Karpas-422 (cell line): Measurements from ENCODE around the gene KIAA1549. TPM values are rescaled to one million over a fixed set of nuclear protein-coding genes. Genes with fewer than 3 reads are reported as not detected.

Experiments
- DNase-seq: peaks from one replicate; pipeline ENCODE4 v3.0.0-alpha.2; 2015
- H2AFZ ChIP-seq: fragments of 200-600 bp; sonication (generic); 2 replicates; pipeline ENCODE4 v1.6.1; 2014; ENCODE audit warnings: antibody characterized with exemption, low read length, mixed read lengths
- H3K27ac ChIP-seq: fragments of 200-600 bp; sonication (generic); 2 replicates; pipeline ENCODE4 v1.5.1; 2014; ENCODE audit warnings: mild to moderate bottlenecking, low read length, moderate library complexity
- H3K27me3 ChIP-seq: fragments of 200-600 bp; sonication (generic); 2 replicates; pipeline ENCODE4 v1.6.1; 2014; ENCODE audit warnings: low read length, mixed read lengths
- H3K36me3 ChIP-seq: fragments of 200-600 bp; sonication (generic); 2 replicates; pipeline ENCODE4 v1.6.1; 2014; ENCODE audit warnings: low read length, mixed read lengths; ENCODE audit not compliant: insufficient read depth
- H3K4me1 ChIP-seq: fragments of 200-600 bp; sonication (generic); 2 replicates; pipeline ENCODE4 v1.6.1; 2014; ENCODE audit warnings: mild to moderate bottlenecking, low read length, mixed read lengths
- H3K4me2 ChIP-seq: fragments of 200-600 bp; sonication (generic); 2 replicates; pipeline ENCODE4 v1.6.1; 2014; ENCODE audit warnings: low read length, low read depth, mild to moderate bottlenecking; ENCODE audit not compliant: poor library complexity, severe bottlenecking
- H3K4me3 ChIP-seq: fragments of 200-600 bp; sonication (generic); 2 replicates; pipeline ENCODE4 v1.5.1; 2014; ENCODE audit warnings: mild to moderate bottlenecking, antibody characterized with exemption, low read length, mixed read lengths
- H3K79me2 ChIP-seq: fragments of 200-600 bp; sonication (generic); 2 replicates; pipeline ENCODE4 v1.6.1; 2014; ENCODE audit warnings: mild to moderate bottlenecking, low read length, mixed read lengths
- H3K9ac ChIP-seq: fragments of 200-600 bp; sonication (generic); 2 replicates; pipeline ENCODE4 v1.6.0; 2014; ENCODE audit warnings: low read length
- H3K9me2 ChIP-seq: fragments of 200-600 bp; sonication (generic), shearing (Covaris generic); replicated peaks from 2 replicates; pipeline ENCODE4 v1.6.0; 2014; ENCODE audit warnings: mild to moderate bottlenecking, low read length, moderate library complexity; ENCODE audit not compliant: insufficient read depth
- H3K9me3 ChIP-seq: fragments of 300-700, 200-600 bp; sonication (generic); 2 replicates; pipeline ENCODE4 v1.6.1; 2014; ENCODE audit warnings: low read length, mixed read lengths
- H4K20me1 ChIP-seq: fragments of 200-600 bp; sonication (generic); 2 replicates; pipeline ENCODE4 v1.6.1; 2014; ENCODE audit warnings: mild to moderate bottlenecking, antibody characterized with exemption, low read length, low read depth; ENCODE audit not compliant: insufficient read depth
- total RNA-seq: library from RNA; depleted of rRNA; stranded (reverse); fragments of >200 nt; shearing (Covaris generic); gene quantifications from 2 replicates; pipeline ENCODE4 v1.2.3, GENCODE V29; 2014; ENCODE audit warnings: low replicate concordance

Gene KIAA1549
- total RNA-seq, 1 experiment from 2014 or later, result not detected

DNA sequence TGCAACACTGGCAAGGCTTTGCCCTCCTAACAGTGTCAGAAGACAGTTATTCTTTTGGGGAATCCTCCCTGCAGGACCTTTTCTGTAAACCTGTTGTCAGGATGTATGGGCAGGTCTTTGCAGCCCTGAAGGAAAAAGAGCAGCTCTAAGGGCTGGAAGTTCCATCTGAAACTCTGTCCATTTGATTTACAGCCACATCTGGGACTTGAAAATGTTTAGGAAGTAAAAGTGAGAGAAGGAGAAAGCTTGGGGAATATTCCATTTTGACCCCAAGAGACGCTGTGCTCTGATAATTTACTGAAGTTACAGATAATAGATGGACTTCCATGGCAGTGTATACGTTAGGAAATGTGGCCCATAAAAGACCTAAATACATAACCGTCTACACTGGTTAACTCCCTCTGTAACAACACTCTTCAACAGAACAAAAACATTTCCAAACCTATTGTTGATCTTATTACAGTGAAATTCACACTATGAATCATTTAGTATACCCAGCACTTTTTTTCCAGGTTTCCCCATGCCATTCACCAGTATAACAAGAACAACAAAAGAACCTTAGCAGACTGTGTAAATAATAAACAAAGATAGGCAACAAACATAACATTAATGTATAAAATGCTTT lies 89.1 kb downstream of the KIAA1549 start:
- H3K9ac ChIP-seq, result no peak overlapping the region
- no peaks in the 10 kb centered on the region for H3K36me3 ChIP-seq
- no peaks in the 10 kb centered on the region for H3K9me2 ChIP-seq
- H3K4me3 ChIP-seq, result no peak overlapping the region
- no peaks in the 10 kb centered on the region for H3K9me3 ChIP-seq
- H2AFZ ChIP-seq, result no peak overlapping the region
- no peaks in the 10 kb centered on the region for H3K79me2 ChIP-seq
- H4K20me1 ChIP-seq, result no peaks in the 10 kb centered on the region
- H3K4me1 ChIP-seq, result no peaks in the 10 kb centered on the region
- no peak overlapping the region for H3K4me2 ChIP-seq
- DNase-seq, result no peak
- no peak overlapping the region for H3K27ac ChIP-seq
- H3K27me3 ChIP-seq, result no peaks in the 10 kb centered on the region

DNA sequence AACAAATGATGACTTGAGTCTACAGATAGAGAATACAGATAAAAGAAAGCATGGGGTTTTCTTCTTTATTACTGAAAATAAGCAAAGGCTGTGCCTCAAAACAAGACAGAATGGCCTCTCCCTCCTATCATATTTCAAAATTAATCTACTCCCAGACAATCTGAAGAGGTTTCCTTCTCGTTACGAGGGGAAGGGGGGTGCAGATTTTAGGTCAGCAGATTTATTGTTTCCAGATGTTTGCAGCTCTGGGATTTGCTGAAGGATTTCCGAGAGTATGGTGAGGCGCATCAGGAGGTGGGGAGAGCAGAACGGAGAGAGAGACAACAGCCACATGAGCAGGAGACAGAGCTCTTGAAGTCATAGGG lies 89.8 kb downstream of the KIAA1549 start:
- Histone ChIP-seq H4K20me1 (no peaks in the 10 kb centered on the region), H3K4me3 (no peak overlapping the region), H2AFZ (no peak overlapping the region), H3K79me2 (no peaks in the 10 kb centered on the region), H3K27ac (no peak overlapping the region), H3K9me3 (no peaks in the 10 kb centered on the region), H3K9ac (no peak overlapping the region), H3K4me1 (no peaks in the 10 kb centered on the region), H3K36me3 (no peaks in the 10 kb centered on the region), H3K27me3 (no peaks in the 10 kb centered on the region), H3K4me2 (no peak overlapping the region), H3K9me2 (no peaks in the 10 kb centered on the region)
- DNase-seq, result no peak

DNA sequence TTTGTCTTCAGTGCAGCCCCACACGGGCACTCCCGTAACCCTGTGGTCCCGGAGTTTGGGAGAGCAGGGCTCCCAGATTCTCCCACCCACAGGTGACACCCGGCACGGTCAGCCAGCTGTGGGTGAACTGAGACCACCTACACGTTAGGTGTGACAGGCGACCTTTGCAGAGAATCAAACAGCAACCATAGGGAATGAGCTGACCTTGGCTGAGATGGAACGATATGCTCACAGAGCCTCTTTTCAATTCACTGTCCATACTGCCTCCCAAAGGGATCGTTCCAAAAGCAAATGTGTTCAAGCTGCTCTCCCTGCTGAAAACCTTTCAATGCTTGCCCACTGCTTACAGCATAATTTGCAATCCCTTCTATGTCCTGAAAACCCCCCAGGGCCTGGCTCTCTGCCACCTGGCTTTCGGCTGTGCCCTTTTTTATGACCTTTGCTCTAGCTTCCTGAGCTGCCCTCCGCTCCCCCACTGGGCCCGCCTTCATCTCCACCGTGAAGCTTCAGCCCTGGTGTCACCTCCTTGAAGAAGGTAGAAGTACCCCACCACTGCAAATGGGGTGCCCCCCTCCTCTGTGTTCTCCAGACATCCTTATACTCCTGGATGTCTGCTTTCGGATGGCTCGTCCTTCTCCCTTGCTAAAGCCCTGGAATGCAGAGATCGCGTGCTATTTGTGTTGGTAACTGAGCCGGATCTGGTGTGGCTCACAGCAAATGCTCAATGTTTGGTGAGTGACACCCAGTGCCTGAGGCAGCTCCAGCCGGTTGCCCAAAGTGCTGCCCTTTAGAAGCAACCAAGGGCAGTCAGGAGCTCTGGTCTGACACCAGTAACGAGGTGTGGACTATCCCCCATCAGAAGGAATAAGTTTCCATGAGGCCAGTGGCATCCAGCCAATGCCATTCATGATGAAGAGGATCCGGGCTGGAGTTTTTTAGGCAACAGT lies 90.4 kb downstream of the KIAA1549 start:
- no peak overlapping the region for H2AFZ ChIP-seq

DNA sequence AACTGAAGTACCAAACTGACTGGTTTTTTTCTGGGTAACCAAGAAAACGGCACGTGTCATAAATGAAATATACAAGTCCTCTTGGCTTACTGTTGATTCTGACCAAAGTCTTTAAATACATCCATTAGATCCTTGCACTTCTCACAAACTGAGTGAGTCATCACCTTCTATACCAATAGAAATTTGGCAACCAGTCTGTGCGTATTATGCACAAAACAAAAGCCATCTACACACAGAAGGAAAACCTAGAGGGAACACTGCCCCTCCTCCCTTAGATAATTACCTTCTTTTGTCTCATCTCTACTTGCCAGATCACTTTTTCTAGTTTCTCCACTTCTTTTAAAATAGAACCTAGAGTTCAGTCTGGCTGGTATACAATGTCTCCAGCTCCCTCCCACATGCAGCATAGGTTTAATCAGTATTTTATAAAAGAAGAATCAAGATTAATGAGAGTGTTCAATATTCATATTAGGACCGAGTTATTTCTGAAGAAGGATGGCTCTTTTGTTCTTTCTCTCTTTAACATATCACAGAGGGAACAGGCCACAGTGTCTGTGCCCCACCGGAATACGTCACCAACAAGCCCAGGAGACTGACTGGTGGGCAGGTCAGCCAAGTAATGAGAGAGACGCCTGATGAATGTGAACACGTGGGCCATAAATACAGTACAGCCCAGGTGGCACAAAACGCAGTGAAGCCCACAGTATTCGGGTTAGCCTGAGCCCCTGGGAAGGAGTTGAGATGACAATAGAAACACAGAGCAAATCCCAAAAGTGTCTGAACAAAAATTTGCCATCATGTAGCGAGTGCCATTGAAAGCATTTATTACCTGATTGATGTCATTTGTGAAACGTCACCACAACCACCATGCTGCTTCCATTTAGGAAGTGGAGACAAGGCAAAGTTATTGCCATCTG lies 91.3 kb downstream of the KIAA1549 start:
- H3K9me3 ChIP-seq, result no peaks in the 10 kb centered on the region
- H3K9ac ChIP-seq, result no peak overlapping the region

More for the DNA sequence above, 90.4 kb downstream of the KIAA1549 start:
- no peaks in the 10 kb centered on the region for H3K36me3 ChIP-seq
- no peak overlapping the region for H3K4me3 ChIP-seq
- H3K27ac ChIP-seq, result no peak overlapping the region
- H4K20me1 ChIP-seq, result no peaks in the 10 kb centered on the region
- no peaks in the 10 kb centered on the region for H3K4me1 ChIP-seq
- DNase-seq, result no peak
- no peaks in the 10 kb centered on the region for H3K9me3 ChIP-seq
- no peak overlapping the region for H3K9ac ChIP-seq
- H3K9me2 ChIP-seq, result no peaks in the 10 kb centered on the region
- no peaks in the 10 kb centered on the region for H3K79me2 ChIP-seq
- no peaks in the 10 kb centered on the region for H3K27me3 ChIP-seq
- H3K4me2 ChIP-seq, result no peak overlapping the region

DNA sequence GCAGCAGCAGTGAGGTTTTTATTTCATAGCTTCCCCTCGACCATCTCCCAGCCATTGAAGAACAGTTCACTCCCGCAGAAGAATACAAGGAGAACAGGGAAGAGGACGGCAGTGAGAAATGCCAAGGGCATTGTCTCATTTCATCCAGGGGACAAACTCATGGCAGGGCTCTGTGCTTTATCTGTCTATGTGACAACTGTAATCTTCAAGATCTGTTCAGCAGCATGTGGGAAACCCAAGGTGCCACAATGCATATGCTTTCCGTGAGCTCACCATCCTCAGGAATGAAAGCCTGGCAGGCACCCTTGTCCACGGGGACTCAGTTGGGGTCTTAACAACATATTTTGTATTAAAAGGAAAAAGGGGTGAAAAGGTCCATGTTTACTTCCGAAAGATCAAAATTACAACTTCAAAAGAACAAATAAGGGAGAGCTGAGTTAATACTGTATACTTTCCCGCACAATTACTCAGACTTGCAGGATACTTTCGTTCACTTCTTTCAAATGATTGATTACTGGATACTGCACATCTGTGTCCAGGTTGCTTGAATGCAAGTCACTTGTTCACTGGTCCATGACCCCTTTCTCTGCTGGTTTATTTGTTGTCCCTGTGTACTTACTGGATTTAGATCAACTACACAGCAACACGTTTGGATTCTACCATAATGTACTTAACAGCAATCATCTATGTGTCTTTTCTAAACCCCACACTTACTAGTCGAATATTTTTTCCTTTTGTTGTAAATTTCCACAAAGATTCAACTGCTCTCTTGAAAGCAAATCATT lies 93.1 kb downstream of the KIAA1549 start:
- Histone ChIP-seq H3K27ac (no peak overlapping the region), H3K4me2 (no peak overlapping the region), H3K9ac (no peak overlapping the region), H2AFZ (no peak overlapping the region), H3K27me3 (no peaks in the 10 kb centered on the region), H3K4me1 (no peaks in the 10 kb centered on the region), H3K4me3 (no peak overlapping the region), H3K9me3 (no peaks in the 10 kb centered on the region), H3K9me2 (no peaks in the 10 kb centered on the region), H3K36me3 (no peaks in the 10 kb centered on the region), H3K79me2 (no peaks in the 10 kb centered on the region), H4K20me1 (no peaks in the 10 kb centered on the region)
- DNase-seq, result no peak

More for the DNA sequence above, 91.3 kb downstream of the KIAA1549 start:
- H3K4me3 ChIP-seq, result no peak overlapping the region
- no peak overlapping the region for H3K4me2 ChIP-seq
- no peaks in the 10 kb centered on the region for H3K4me1 ChIP-seq
- no peak overlapping the region for H3K27ac ChIP-seq
- no peaks in the 10 kb centered on the region for H4K20me1 ChIP-seq
- DNase-seq, result no peak
- H3K79me2 ChIP-seq, result no peaks in the 10 kb centered on the region
- no peak overlapping the region for H2AFZ ChIP-seq
- H3K36me3 ChIP-seq, result no peaks in the 10 kb centered on the region
- no peaks in the 10 kb centered on the region for H3K27me3 ChIP-seq
- H3K9me2 ChIP-seq, result no peaks in the 10 kb centered on the region

DNA sequence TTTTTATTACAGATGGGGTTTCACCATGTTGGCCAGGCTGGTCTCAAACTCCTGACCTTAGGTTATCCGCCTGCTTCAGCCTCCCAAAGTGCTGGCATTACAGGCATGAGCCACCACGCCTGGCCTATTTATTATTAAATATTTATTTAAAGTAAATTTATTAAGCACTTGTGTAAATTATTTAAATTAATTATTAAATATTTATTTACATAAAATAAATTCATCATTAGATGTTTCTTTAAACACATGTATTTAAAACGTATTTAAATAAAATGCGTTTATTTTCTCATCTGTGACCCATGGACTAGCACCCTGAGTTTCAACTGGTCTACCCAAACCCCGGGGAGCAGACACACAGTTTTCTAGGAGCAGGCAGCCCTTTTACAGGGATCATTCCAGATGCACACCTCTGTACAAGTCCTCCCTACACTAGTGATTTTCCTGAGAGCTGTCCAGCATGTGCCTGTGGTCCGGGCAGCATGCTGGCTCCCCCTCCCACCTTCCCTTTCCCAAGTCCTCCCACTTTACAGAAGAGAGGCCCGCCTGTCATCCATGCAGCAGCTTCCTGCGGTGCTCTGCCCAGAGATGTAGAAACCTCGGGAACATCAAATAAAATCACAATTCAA lies 94.0 kb downstream of the KIAA1549 start:
- Histone ChIP-seq H2AFZ (no peak overlapping the region), H3K27ac (no peak overlapping the region), H3K4me3 (no peak overlapping the region), H3K9me2 (no peaks in the 10 kb centered on the region), H3K79me2 (no peaks in the 10 kb centered on the region), H3K36me3 (no peaks in the 10 kb centered on the region), H3K9me3 (no peaks in the 10 kb centered on the region), H3K9ac (no peak overlapping the region), H4K20me1 (no peaks in the 10 kb centered on the region), H3K4me2 (no peak overlapping the region), H3K27me3 (no peaks in the 10 kb centered on the region), H3K4me1 (no peaks in the 10 kb centered on the region)
- DNase-seq, result no peak

DNA sequence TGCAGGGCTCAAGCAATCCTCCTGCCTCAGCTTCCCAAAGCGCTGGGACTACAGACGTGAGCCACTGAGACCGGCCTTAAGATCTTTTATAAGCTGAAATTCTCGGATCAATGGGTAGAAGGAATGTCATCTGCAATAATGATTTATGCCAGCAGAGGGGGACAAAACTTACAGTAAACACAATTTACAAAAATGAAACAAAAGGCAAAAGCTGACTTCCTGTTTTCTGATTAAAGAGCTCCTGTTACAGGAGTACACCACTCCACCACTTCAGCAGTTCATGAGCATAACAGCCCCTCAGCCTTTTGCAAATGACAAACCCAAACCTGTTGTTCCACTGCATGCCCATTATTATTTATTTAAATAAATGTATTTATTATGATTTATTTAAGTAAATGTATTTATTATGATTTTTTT lies 94.7 kb downstream of the KIAA1549 start:
- Histone ChIP-seq H3K4me1 (no peaks in the 10 kb centered on the region), H3K9ac (no peak overlapping the region), H3K9me2 (no peaks in the 10 kb centered on the region), H3K36me3 (no peaks in the 10 kb centered on the region), H3K27me3 (no peaks in the 10 kb centered on the region), H4K20me1 (no peaks in the 10 kb centered on the region), H2AFZ (no peak overlapping the region), H3K9me3 (no peaks in the 10 kb centered on the region), H3K79me2 (no peaks in the 10 kb centered on the region), H3K4me2 (no peak overlapping the region), H3K27ac (no peak overlapping the region), H3K4me3 (no peak overlapping the region)
- peak; percentile 89 for DNase-seq
